Naive thymus-derived CD4-positive, alpha-beta T cell (primary cell): ENCODE measurements around the gene YKT6. TPM values are rescaled to one million over a fixed set of nuclear protein-coding genes. Genes with fewer than 3 reads are reported as not detected.
A peak's percentile ranks its signal among the peaks of the same experiment; 100 is the strongest.

Source experiments
- ATAC-seq: fragments of 150-1000 bp; cut with Tn5 transposase; 2 replicates; pipeline ENCODE4 v1.10.0; 2021; ENCODE audit warnings: mild to moderate bottlenecking, moderate library complexity
- CTCF ChIA-PET: fragments of 350-600 bp; sonication (Branson Sonifier 250); formaldehyde crosslinking; loops from one replicate; lab custom pipeline; 2021; ENCODE audit warnings: antibody characterized with exemption; lab: Charles Lee
- POLR2A ChIA-PET: fragments of 350-600 bp; sonication (Branson Sonifier 250); formaldehyde crosslinking; loops from one replicate; lab custom pipeline; 2021; ENCODE audit warnings: antibody characterized with exemption, inconsistent platforms; lab: Charles Lee
- DNase-seq, 9 donors: peaks; one replicate each; pipeline versions ENCODE4 v3.0.0 to v3.0.0-alpha.2; 2020 to 2022; ENCODE audit warnings: mixed read lengths in 1 of 9
- H3K27ac ChIP-seq: one replicate; pipeline ENCODE4 v1.7.0; 2013; ENCODE audit warnings: mild to moderate bottlenecking, low read depth, low read length, moderate library complexity
- H3K27me3 ChIP-seq, 2 donors: one replicate each; pipeline ENCODE4 v1.7.0; 2013; ENCODE audit warnings: low read length in 2 of 2, mild to moderate bottlenecking in 2 of 2, moderate library complexity in 2 of 2; ENCODE audit not compliant: control insufficient read depth in 2 of 2, insufficient read depth in 2 of 2
- H3K36me3 ChIP-seq, 3 experiments: 1 replicate in 2 of 3; 2 replicates in 1 of 3; pipeline ENCODE4 v1.7.0; 2013; ENCODE audit warnings: low read length in 3 of 3, mild to moderate bottlenecking in 3 of 3, moderate library complexity in 1 of 3; ENCODE audit not compliant: insufficient read depth in 3 of 3, control insufficient read depth in 2 of 3
- H3K4me1 ChIP-seq, 2 donors: one replicate each; pipeline ENCODE4 v1.7.0; 2013; ENCODE audit warnings: low read length in 2 of 2, mild to moderate bottlenecking in 2 of 2, moderate library complexity in 1 of 2; ENCODE audit not compliant: control insufficient read depth in 2 of 2, insufficient read depth in 2 of 2
- H3K4me3 ChIP-seq: 2 replicates; pipeline ENCODE4 v1.7.0; 2013; ENCODE audit warnings: mild to moderate bottlenecking, low read length
- H3K9me3 ChIP-seq, 3 experiments: 1 replicate in 2 of 3; 2 replicates in 1 of 3; pipeline ENCODE4 v1.7.0; 2013; ENCODE audit warnings: low read length in 3 of 3; ENCODE audit not compliant: control insufficient read depth in 2 of 3
- H3K27ac Mint-ChIP-seq, 9 donors: one replicate each; pipeline ENCODE4 v1.8.0; 2020 to 2022; ENCODE audit warnings: mixed read lengths in 9 of 9, mild to moderate bottlenecking in 8 of 9, moderate library complexity in 5 of 9, inconsistent platforms in 2 of 9
- H3K27me3 Mint-ChIP-seq, 5 donors: one replicate each; pipeline ENCODE4 v1.8.0; 2021 to 2022; ENCODE audit warnings: mixed read lengths in 5 of 5, mild to moderate bottlenecking in 1 of 5
- H3K36me3 Mint-ChIP-seq, 5 donors: one replicate each; pipeline ENCODE4 v1.8.0; 2020 to 2022; ENCODE audit warnings: mixed read lengths in 5 of 5, mild to moderate bottlenecking in 3 of 5, inconsistent platforms in 1 of 5
- H3K4me1 Mint-ChIP-seq, 7 donors: one replicate each; pipeline ENCODE4 v1.8.0; 2020 to 2022; ENCODE audit warnings: mixed read lengths in 7 of 7, mild to moderate bottlenecking in 3 of 7, inconsistent platforms in 1 of 7
- H3K4me3 Mint-ChIP-seq, 10 donors: one replicate each; pipeline ENCODE4 v1.8.0; 2020 to 2022; ENCODE audit warnings: mild to moderate bottlenecking in 10 of 10, mixed read lengths in 10 of 10, moderate library complexity in 6 of 10, inconsistent platforms in 2 of 10
- H3K9me3 Mint-ChIP-seq, 11 donors: one replicate each; pipeline ENCODE4 v1.8.0; 2020 to 2022; ENCODE audit warnings: mixed read lengths in 11 of 11, mild to moderate bottlenecking in 4 of 11, inconsistent platforms in 1 of 11, moderate library complexity in 1 of 11
- intact Hi-C, 2 donors: fragments of 100-400 bp; cut with micrococcal nuclease; formaldehyde crosslinking; loops; one replicate each; pipeline ENCODE4 v1.15.1; 2023
- polyA plus RNA-seq, 2 donors: library from polyadenylated mRNA; unstranded; fragments of 300-500 nt; fragmentation: Illumina TruSeq; gene quantifications; one replicate each; pipeline ENCODE4 v1.2.3, GENCODE V29; 2021
- total RNA-seq, 6 experiments: library from RNA in 5 of 6; stranded (reverse) in 5 of 6; gene quantifications; 1 replicate in 5 of 6; 2 replicates in 1 of 6; pipeline ENCODE4 v1.2.3 and lab custom pipeline; 2021 to 2026

Gene YKT6
- total and polyA plus RNA-seq, 7 experiments from 2014 or later: 32.6 to 80.9 (median 59.9) TPM

GRCh38 chr7:44155191-44156185 lies 45.3 kb upstream of the YKT6 start:
- Mint-ChIP-seq H3K9me3 (no peaks in the 10 kb centered on the region), H3K27me3 (peaks cover 0 to 4% (median 0%) of the 10 kb centered on the region in 5 donors), H3K27ac (no peak overlapping the region), H3K4me1 (no peaks in the 10 kb centered on the region), H3K36me3 (no peaks in the 10 kb centered on the region), H3K4me3 (no peak overlapping the region)
- ATAC-seq (no peak), DNase-seq (no peak)
- H3K4me1 ChIP-seq: no peaks in the 10 kb centered on the region
- ChIA-PET POLR2A (no interaction called here), CTCF (no interaction called here)
- intact Hi-C loops: no loop called here
- no peaks in the 10 kb centered on the region for H3K9me3 ChIP-seq
- H3K36me3 ChIP-seq: no peaks in the 10 kb centered on the region
- no peak overlapping the region for H3K4me3 ChIP-seq
- no peaks in the 10 kb centered on the region for H3K27me3 ChIP-seq
- no peak overlapping the region for H3K27ac ChIP-seq

DNA sequence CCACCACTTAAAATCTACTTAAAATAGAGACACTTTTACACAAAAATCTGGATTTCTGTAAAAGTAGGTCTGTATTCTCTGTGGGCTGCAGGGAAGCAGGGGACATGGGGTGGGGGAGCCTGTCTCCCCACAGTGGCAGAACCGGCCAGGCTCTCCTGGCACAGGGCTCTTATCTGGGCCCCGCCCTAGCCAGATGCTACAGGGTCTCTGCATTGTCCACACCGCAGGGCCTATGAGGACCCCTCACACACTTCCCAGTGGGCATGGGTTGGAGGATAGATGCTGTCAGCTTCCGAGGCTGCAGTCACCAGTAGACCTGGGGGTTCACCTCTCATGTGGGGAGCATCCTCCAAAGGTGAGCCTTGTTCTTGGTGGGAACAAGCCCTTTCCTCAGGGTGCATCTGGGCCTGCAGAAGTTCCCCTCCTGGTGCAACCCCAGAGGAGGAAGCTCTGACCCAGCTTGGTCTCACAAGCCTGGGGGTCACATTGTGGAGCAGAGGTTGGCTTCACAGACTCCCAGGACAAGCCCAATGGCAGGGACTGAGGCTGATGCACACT lies 44.2 kb upstream of the YKT6 start:
- no peaks in the 10 kb centered on the region for H3K4me1 ChIP-seq
- H3K36me3 ChIP-seq: no peaks in the 10 kb centered on the region
- no peak for DNase-seq
- H3K27me3 ChIP-seq: no peaks in the 10 kb centered on the region
- no peak overlapping the region for H3K27ac ChIP-seq
- Mint-ChIP-seq H3K4me1 (no peaks in the 10 kb centered on the region), H3K27me3 (peaks cover 0 to 4% (median 0%) of the 10 kb centered on the region in 5 donors), H3K4me3 (no peak overlapping the region), H3K27ac (no peak overlapping the region), H3K9me3 (no peaks in the 10 kb centered on the region), H3K36me3 (no peaks in the 10 kb centered on the region)
- POLR2A ChIA-PET: no interaction called here
- H3K9me3 ChIP-seq: no peaks in the 10 kb centered on the region
- CTCF ChIA-PET: no interaction called here
- ATAC-seq: no peak
- intact Hi-C loops: no loop called here
- H3K4me3 ChIP-seq: no peak overlapping the region

DNA sequence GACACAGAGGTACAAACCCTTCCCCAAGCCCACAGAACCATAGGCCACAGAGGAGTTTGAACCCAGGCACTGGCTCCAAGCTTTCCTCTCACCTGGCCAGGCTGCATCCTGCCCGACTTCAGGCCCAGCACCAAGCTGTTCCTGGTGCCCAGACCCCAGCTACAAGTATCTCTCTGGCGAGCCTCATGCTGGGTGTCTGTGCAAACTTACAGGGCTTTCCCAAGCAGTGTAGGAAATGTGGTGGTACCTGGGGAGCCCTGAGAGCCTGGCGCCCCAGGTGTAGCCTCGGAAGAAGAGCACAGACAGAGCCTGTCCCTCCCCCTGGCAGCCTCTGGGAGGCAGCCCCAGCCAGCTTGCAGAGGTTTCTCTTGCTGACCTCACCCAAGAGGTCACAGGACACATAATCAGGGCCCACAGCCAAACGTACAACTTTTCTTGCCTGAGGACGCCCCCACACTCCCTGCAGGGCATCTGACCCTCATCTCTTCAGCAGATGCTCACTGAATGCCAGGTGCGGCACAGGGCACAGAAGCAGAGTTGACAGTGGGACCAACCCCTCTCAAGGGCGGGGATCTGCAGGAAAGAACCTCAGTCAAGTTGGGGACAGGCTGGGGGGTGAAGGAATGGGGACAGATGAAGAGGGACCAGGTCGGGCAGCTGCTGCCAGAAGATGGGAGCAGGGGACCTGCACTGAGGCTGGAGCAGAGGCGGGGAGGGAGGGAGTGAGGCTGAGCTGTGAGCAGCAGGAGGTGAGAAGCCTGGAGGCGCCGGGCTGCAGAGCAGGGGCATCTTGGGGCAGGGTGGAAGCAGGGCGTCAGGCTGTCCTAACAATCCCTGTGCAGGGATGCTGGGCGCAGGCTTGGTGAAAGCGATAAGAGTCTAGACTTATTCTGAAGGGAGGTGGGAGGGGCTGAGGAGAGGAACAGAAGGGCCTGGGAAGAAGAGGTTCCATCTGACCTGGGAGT lies 43.4 kb upstream of the YKT6 start:
- DNase-seq (no peak), ATAC-seq (no peak)
- H3K36me3 Mint-ChIP-seq: no peaks in the 10 kb centered on the region
- intact Hi-C loops: no loop called here
- ChIA-PET CTCF (no interaction called here), POLR2A (no interaction called here)
- no peaks in the 10 kb centered on the region for H3K4me1 Mint-ChIP-seq
- no peaks in the 10 kb centered on the region for H3K9me3 Mint-ChIP-seq
- H3K4me3 ChIP-seq: no peak overlapping the region
- H3K36me3 ChIP-seq: no peaks in the 10 kb centered on the region
- no peaks in the 10 kb centered on the region for H3K4me1 ChIP-seq
- no peak overlapping the region for H3K27ac ChIP-seq
- peaks cover 0 to 4% (median 0%) of the 10 kb centered on the region in 5 donors for H3K27me3 Mint-ChIP-seq
- H3K4me3 Mint-ChIP-seq: no peak overlapping the region
- peak overlapping the region in 1 of 9 donors; percentile 41 for H3K27ac Mint-ChIP-seq
- H3K27me3 ChIP-seq: no peaks in the 10 kb centered on the region
- H3K9me3 ChIP-seq: no peaks in the 10 kb centered on the region

GRCh38 chr7:44158096-44158872 lies 42.5 kb upstream of the YKT6 start:
- ATAC-seq (no peak), DNase-seq (no peak)
- no peak overlapping the region for H3K4me3 Mint-ChIP-seq
- H3K9me3 Mint-ChIP-seq: no peaks in the 10 kb centered on the region
- H3K36me3 Mint-ChIP-seq: no peaks in the 10 kb centered on the region
- H3K27ac Mint-ChIP-seq: no peak overlapping the region
- Histone ChIP-seq H3K4me3 (no peak overlapping the region), H3K36me3 (no peaks in the 10 kb centered on the region), H3K9me3 (no peaks in the 10 kb centered on the region), H3K27me3 (no peaks in the 10 kb centered on the region), H3K27ac (no peak overlapping the region), H3K4me1 (no peaks in the 10 kb centered on the region)
- H3K4me1 Mint-ChIP-seq: no peaks in the 10 kb centered on the region
- ChIA-PET POLR2A (no interaction called here), CTCF (no interaction called here)
- H3K27me3 Mint-ChIP-seq: peaks cover 0 to 4% (median 0%) of the 10 kb centered on the region in 5 donors
- intact Hi-C loops: no loop called here

GRCh38 chr7:44158873-44159631 lies 41.7 kb upstream of the YKT6 start:
- no peak overlapping the region for H3K4me3 Mint-ChIP-seq
- intact Hi-C loops: no loop called here

More at GRCh38 chr7:44158873-44159631, 41.7 kb upstream of the YKT6 start:
- Mint-ChIP-seq H3K36me3 (peaks cover 0 to 3% (median 0%) of the 10 kb centered on the region in 5 donors), H3K9me3 (peaks cover 0 to 3% (median 0%) of the 10 kb centered on the region in 11 donors), H3K4me1 (no peaks in the 10 kb centered on the region), H3K27me3 (peaks cover 0 to 8% (median 0%) of the 10 kb centered on the region in 5 donors), H3K27ac (no peak overlapping the region)
- no peaks in the 10 kb centered on the region for H3K9me3 ChIP-seq
- ChIA-PET POLR2A (no interaction called here), CTCF (no interaction called here)
- no peaks in the 10 kb centered on the region for H3K4me1 ChIP-seq
- H3K27ac ChIP-seq: no peak overlapping the region
- DNase-seq (no peak), ATAC-seq (no peak)
- no peaks in the 10 kb centered on the region for H3K36me3 ChIP-seq
- H3K4me3 ChIP-seq: no peak overlapping the region
- no peaks in the 10 kb centered on the region for H3K27me3 ChIP-seq
